K562 (cell line): ENCODE results near the gene HES5. TPM values are rescaled to one million over a fixed set of nuclear protein-coding genes. Genes with fewer than 3 reads are reported as not detected.

ENCODE experiments used
- ATF7 ChIP-seq: fragments of 450-650 bp; IDR thresholded peaks from 2 replicates; pipeline ENCODE4 v1.7.1; 2014; ENCODE audit warnings: mild to moderate bottlenecking, moderate library complexity
- GTF2B ChIP-seq: IDR thresholded peaks from 2 replicates; pipeline ENCODE4 v1.6.1; 2011; ENCODE audit not compliant: insufficient read length; ENCODE audit errors: extremely low read depth
- HDAC2 ChIP-seq: fragments of 450-650 bp; IDR thresholded peaks from 2 replicates; pipeline ENCODE4 v1.6.1; 2016; ENCODE audit warnings: mild to moderate bottlenecking
- HNRNPK ChIP-seq: fragments of 200-400 bp; formaldehyde crosslinking; IDR thresholded peaks from one replicate; pipeline ENCODE4 v1.6.1; 2018; ENCODE audit warnings: mild to moderate bottlenecking, low read depth, low read length; ENCODE audit not compliant: poor library complexity, severe bottlenecking
- JUND ChIP-seq, 2 experiments: IDR thresholded peaks; 2 replicates in 1 of 2; 3 replicates in 1 of 2; pipeline ENCODE4 v1.6.1; 2011; ENCODE audit warnings: borderline replicate concordance in 2 of 2, low read depth in 2 of 2, low read length in 2 of 2, improper control_type of control experiment in 1 of 2, missing biosample characterization in 1 of 2, missing genetic modification characterization in 1 of 2, missing genetic modification reagents in 1 of 2
- L3MBTL2 ChIP-seq: fragments of 450-650 bp; IDR thresholded peaks from 2 replicates; pipeline ENCODE4 v1.6.1; 2016; ENCODE audit warnings: mild to moderate bottlenecking, moderate library complexity
- SMAD1 ChIP-seq: fragments of 150-350 bp; IDR thresholded peaks from 2 replicates; pipeline ENCODE4 v1.6.1; 2014; ENCODE audit warnings: low read length, low read depth; ENCODE audit not compliant: partially characterized antibody
- SMAD4 ChIP-seq: fragments of 250-450 bp; sonication (Bioruptor Pico); conservative IDR thresholded peaks from 2 replicates; pipeline ENCODE4 v1.8.0; 2021; ENCODE audit warnings: inconsistent platforms, mild to moderate bottlenecking, moderate library complexity
- SMARCE1 ChIP-seq: fragments of 450-650 bp; IDR thresholded peaks from 2 replicates; pipeline ENCODE4 v1.7.1; 2016; ENCODE audit warnings: mild to moderate bottlenecking
- UBTF ChIP-seq, 2 experiments: IDR thresholded peaks; 2 replicates each; pipeline ENCODE4 v1.6.1; 2012; ENCODE audit warnings: improper control_type of control experiment in 2 of 2, low read depth in 2 of 2, low read length in 2 of 2, borderline replicate concordance in 1 of 2
- VEZF1 ChIP-seq: fragments of 200-800 bp; sonication (Bioruptor generic); IDR thresholded peaks from 2 replicates; pipeline ENCODE4 v1.6.1; 2017; ENCODE audit warnings: missing genetic modification characterization, missing compliant biosample characterization
- ZNF3 ChIP-seq: fragments of 250-450 bp; sonication (Bioruptor Pico); IDR thresholded peaks from 2 replicates; pipeline ENCODE4 v1.5.0; 2021; ENCODE audit warnings: mild to moderate bottlenecking, moderate library complexity
- polyA plus RNA-seq, 8 experiments: library from polyadenylated mRNA; depleted of rRNA in 4 of 8; stranded (reverse) in 5 of 8; unstranded in 3 of 8; fragments of >200 nt; fragmentation: Nextera tagmentation in 2 of 8; fragmentation: Illumina TruSeq in 1 of 8; extraction: Ambion mirVana in 2 of 8; extraction: Trizol in 1 of 8; gene quantifications; 2 replicates each; pipeline versions ENCODE4 v1.2.1 to v1.2.3, GENCODE V29; 2011 to 2014; ENCODE audit warnings: inconsistent platforms in 1 of 8, missing spikeins in 1 of 8
- total RNA-seq, 7 experiments: library from RNA; depleted of rRNA in 6 of 7; stranded (reverse); fragments of >200 nt in 6 of 7; fragmentation: Illumina TruSeq in 2 of 7; extraction: Trizol in 2 of 7; gene quantifications; 2 replicates each; pipeline versions ENCODE4 v1.2.1 to v1.2.3, GENCODE V29; 2011 to 2021; ENCODE audit warnings: low replicate concordance in 1 of 7
- TF ChIP-seq, protein P1 (sequence below): IDR thresholded peaks from 3 replicates; pipeline ENCODE4 v1.6.1; 2011; ENCODE audit warnings: borderline replicate concordance, mild to moderate bottlenecking; ENCODE audit not compliant: insufficient read length, insufficient read depth
- TF ChIP-seq, protein P2 (sequence below): fragments of 200-800 bp; sonication (Bioruptor generic); IDR thresholded peaks from 2 replicates; pipeline ENCODE4 v1.6.1; 2017; ENCODE audit warnings: missing genetic modification characterization, missing compliant biosample characterization

Gene HES5
- total and polyA plus RNA-seq, 9 of the 15 experiments (the other 6 are each of a cell fraction or from before 2014, with no cell fraction given) = not detected

- no peak; the same call in 1 of the 2 replicates for TF ChIP-seq JUND (IDR thresholded peaks at IDR 0.05; ENCODE audit: borderline replicate concordance, low read depth, low read length)
- no peak for TF ChIP-seq JUND (tag; IDR thresholded peaks at IDR 0.05; ENCODE audit: borderline replicate concordance, low read depth, low read length)
- peak; percentile 63 for TF ChIP-seq SMAD4 (CRISPR knock-in tag)
- no peak for TF ChIP-seq ATF7
- peak; percentile 52; the same call in 1 of the 2 replicates for TF ChIP-seq HDAC2
- TF ChIP-seq SMARCE1 = peak; percentile 54; the same call in 1 of the 2 replicates
- TF ChIP-seq L3MBTL2 = peak; percentile 86
- no peak for TF ChIP-seq ZNF3 (CRISPR knock-in tag)
- 0 out of 4 replicates have a peak, but pooled peaks of 1 of the 2 experiments have one; percentile 32 for TF ChIP-seq UBTF (IDR thresholded peaks at IDR 0.05; ENCODE audit: borderline replicate concordance in 1 of 2, low read depth in 2 of 2, low read length in 2 of 2)
- TF ChIP-seq, protein P1, sequence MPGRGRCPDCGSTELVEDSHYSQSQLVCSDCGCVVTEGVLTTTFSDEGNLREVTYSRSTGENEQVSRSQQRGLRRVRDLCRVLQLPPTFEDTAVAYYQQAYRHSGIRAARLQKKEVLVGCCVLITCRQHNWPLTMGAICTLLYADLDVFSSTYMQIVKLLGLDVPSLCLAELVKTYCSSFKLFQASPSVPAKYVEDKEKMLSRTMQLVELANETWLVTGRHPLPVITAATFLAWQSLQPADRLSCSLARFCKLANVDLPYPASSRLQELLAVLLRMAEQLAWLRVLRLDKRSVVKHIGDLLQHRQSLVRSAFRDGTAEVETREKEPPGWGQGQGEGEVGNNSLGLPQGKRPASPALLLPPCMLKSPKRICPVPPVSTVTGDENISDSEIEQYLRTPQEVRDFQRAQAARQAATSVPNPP = no peak
- TF ChIP-seq, protein P2, sequence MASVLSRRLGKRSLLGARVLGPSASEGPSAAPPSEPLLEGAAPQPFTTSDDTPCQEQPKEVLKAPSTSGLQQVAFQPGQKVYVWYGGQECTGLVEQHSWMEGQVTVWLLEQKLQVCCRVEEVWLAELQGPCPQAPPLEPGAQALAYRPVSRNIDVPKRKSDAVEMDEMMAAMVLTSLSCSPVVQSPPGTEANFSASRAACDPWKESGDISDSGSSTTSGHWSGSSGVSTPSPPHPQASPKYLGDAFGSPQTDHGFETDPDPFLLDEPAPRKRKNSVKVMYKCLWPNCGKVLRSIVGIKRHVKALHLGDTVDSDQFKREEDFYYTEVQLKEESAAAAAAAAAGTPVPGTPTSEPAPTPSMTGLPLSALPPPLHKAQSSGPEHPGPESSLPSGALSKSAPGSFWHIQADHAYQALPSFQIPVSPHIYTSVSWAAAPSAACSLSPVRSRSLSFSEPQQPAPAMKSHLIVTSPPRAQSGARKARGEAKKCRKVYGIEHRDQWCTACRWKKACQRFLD (CRISPR knock-in tag) = 0 out of 2 replicates have a peak, but pooled peaks have one; percentile 26
- TF ChIP-seq GTF2B = no peak
- no peak for TF ChIP-seq HNRNPK
- no peak for TF ChIP-seq SMAD1
- peak; percentile 68 for TF ChIP-seq VEZF1
Observed at GRCh38 chr1:2544093-2544874, 14.2 kb upstream of the HES5 start (continued).
